OCI-LY3 (cell line): ENCODE data around the gene GPATCH1.

Source experiments
- CTCF ChIP-seq: fragments of 200-600, 300-600 bp; sonication (generic); IDR thresholded peaks from 2 replicates; pipeline ENCODE4 v1.5.1; 2014; ENCODE audit warnings: antibody characterized with exemption, low read length, low read depth
- EZH2phosphoT487 ChIP-seq: fragments of 200-600 bp; shearing (Covaris generic); IDR thresholded peaks from 2 replicates; pipeline ENCODE4 v1.6.1; 2018; ENCODE audit warnings: antibody characterized with exemption, mixed run types, low read depth

- TF ChIP-seq EZH2phosphoT487 (no peak), CTCF (no peak)
These were observed 20.1 kb downstream of the GPATCH1 start for GRCh38 chr19:33100894-33101644.
